D721Med (cell line): ENCODE measurements around the gene ERCC4.

Experiments
- DNase-seq: peaks from one replicate; pipeline ENCODE4 v3.0.0; 2011; ENCODE audit warnings: low spot score; ENCODE audit not compliant: insufficient read length
- FAIRE-seq: peaks from 2 replicates; lab custom pipeline; 2011; peaks lifted over from hg19 to GRCh38; lab: Jason Lieb, UNC
- TF ChIP-seq, protein P1 (sequence below): IDR thresholded peaks from 2 replicates; pipeline ENCODE4 v1.5.1; 2012; ENCODE audit warnings: mild to moderate bottlenecking, control low read depth; ENCODE audit not compliant: insufficient read depth; ENCODE audit errors: missing control alignments

Gene ERCC4

DNA sequence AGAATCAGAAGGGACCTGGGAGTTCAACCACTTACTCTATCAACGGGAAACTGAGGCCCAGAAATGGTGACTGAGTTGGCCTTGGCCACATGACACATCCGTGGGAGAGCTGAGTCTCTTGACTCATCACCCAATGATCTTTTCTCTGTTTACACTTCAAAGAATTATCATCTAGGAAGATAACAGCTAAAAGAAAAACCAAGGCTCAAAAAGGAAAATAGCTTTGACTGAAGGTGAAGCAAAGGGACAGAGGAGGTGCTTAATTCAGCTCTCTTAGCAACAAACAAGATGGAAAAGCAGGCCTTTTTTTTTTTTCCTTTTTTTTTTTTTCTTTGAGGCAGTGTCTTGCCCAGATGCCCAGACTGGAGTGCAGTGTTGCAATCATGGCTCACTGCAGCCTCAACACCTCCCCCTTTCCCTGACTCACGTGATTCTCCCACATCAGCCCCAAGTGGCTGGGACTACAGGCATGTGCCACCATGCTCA lies 16.7 kb downstream of the ERCC4 start:
- TF ChIP-seq, protein P1, sequence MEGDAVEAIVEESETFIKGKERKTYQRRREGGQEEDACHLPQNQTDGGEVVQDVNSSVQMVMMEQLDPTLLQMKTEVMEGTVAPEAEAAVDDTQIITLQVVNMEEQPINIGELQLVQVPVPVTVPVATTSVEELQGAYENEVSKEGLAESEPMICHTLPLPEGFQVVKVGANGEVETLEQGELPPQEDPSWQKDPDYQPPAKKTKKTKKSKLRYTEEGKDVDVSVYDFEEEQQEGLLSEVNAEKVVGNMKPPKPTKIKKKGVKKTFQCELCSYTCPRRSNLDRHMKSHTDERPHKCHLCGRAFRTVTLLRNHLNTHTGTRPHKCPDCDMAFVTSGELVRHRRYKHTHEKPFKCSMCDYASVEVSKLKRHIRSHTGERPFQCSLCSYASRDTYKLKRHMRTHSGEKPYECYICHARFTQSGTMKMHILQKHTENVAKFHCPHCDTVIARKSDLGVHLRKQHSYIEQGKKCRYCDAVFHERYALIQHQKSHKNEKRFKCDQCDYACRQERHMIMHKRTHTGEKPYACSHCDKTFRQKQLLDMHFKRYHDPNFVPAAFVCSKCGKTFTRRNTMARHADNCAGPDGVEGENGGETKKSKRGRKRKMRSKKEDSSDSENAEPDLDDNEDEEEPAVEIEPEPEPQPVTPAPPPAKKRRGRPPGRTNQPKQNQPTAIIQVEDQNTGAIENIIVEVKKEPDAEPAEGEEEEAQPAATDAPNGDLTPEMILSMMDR: no peak
- DNase-seq (no peak), FAIRE-seq (no peak)

DNA sequence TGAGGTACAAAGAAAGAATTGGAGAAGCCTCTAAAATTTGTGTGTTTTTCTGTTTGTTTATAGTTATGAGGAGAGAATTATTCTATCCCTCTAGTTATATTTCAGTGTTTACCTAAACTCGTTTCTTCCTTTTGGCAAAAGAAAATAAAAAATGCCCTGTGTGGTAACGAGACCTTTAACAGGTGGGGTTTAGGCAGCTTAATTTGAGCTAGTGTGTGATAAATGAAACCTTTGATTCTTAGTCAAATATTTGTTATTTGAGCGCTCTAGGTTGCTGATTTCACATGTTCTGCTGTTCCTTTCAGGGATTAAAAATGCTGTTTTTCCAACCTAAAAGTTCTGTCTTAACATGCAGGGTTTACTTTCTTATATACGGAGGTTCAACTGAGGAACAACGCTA lies 17.5 kb downstream of the ERCC4 start:
- DNase-seq (no peak), FAIRE-seq (no peak)
- TF ChIP-seq, protein P1: no peak

DNA sequence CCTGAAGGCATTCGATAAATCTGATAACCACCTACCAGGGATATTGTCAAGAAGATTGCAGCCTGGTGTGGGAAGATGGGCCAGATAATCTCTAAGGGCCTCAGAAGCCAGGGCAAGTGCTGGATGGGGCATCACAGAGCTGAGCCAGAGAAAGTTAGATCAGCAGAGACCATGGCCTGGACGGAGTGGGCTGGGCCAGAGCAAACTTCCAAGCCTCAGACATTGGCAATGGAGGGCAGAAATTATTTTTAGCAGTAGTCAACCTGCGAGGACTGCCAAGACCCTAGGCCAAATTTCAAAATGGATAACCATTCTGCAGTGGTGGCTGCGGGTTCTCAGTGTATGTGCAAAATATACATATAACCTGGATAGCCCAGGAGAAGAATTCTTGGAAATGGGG lies 18.5 kb downstream of the ERCC4 start:
- DNase-seq (no peak), FAIRE-seq (no peak)
- TF ChIP-seq, protein P1: no peak

DNA sequence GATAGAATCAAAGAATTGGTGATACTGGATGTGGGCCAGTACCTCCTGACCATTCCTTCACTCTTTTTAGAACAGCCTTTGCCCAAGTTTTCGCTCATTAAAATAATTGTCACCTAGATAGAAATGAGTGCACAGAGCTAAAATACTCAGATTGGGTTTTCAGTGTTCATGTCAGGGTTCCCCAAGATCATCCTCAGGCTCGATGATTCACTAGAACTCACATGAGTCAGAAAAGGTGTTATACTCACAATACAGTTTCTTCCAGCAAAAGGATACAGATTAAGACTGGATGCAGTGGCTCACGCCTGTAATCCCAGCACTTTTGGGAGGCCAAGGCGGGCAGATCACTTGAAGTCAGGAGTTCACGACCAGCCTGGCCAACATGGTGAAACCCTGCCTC lies 19.9 kb downstream of the ERCC4 start:
- FAIRE-seq (no peak), DNase-seq (no peak)
- TF ChIP-seq, protein P1: no peak

GRCh38 chr16:13940397-13940933 lies 20.5 kb downstream of the ERCC4 start:
- no peak for FAIRE-seq
- TF ChIP-seq, protein P1: no peak

DNA sequence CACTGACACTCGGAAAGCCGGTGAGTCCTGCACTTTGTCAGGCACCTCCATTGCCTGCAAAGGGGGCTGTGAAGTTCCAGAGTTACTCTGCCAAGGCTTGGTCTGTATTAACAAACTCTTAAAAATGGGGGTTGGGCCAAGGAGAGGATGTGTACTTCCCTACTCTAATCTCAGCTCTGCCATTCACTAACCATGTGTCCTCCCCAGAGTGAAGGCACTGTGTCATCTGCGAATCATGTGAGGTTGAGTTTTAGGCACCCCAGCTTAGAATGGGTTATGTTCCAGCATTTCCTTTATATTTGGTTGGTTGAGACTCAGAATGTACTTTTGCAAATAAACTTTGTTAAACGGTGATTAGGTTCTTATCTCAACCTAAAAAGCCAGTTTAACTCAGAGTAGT lies 24.9 kb downstream of the ERCC4 start:
- no peak for DNase-seq
- TF ChIP-seq, protein P1: no peak
- FAIRE-seq: no peak

More at GRCh38 chr16:13940397-13940933, 20.5 kb downstream of the ERCC4 start:
- no peak for DNase-seq

GRCh38 chr16:13945744-13946485 lies 26.0 kb downstream of the ERCC4 start:
- TF ChIP-seq, protein P1: no peak
- FAIRE-seq: no peak

More at GRCh38 chr16:13945744-13946485, 26.0 kb downstream of the ERCC4 start:
- DNase-seq: no peak
